ENCODE data around the gene SYT4.

GRCh38 chr18:43238429-43238828, 38.9 kb downstream of the SYT4 start:
- TF ChIP-seq CTCF (IDR thresholded peaks at IDR 0.05) (no peak), POLR2A (IDR thresholded peaks at IDR 0.05) (no peak)
